Superior temporal gyrus (tissue), 1 donor: Measurements from ENCODE around the gene SSR3.
"Not testable (repeated sequence)": the region's sequence is repeated elsewhere in the genome, so short reads cannot be mapped to it uniquely, and the experiment has no call there.

Source experiments
- DNase-seq: peaks from one replicate; pipeline ENCODE4 v3.0.0-alpha.2; 2016; ENCODE audit errors: extremely low spot score

Gene SSR3

DNA sequence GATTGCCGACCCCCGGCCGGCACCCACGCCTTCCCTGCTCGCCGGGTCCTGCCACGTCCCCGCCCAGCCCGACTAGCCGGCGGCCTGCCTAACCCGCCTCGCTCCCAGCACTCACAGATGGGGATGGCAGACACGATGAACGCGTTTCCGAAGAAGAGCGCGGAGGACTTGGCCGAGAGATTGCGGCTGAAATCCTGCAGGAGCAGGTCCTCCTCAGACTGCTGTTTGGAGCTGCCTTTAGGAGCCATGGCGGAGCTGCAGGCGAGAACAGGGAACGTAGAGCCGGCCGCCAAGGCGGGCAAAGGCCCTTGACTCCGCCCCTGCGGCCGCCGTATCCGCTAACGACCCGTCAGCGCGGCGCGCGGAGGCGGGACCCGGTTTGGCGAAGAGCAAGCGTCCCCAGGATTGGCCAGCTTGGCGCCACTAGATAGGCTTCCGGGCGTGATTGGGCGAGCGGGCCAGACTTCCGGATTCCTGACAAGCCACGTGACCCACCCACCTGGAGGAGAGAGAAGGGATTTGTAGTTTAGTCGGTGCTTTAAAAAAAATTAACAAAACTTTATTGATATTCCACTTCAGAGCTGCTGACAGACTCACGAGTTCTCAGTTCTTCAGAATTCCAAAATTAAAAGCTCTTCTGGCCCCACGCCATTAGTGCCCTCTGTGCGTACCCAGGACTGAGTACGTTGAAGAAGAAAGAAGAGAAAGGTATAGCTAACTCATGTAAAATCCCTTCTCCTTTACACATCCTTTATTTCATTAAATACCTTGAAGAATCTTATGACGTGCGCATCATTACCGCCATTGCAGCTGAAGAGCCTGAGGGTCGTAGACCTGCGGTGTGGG lies at the start of gene SSR3:
SSR3 (minus strand) TSS at position 276 of the 846 bp plus-strand sequence; CDS start at position 248, 28 bp downstream.
- peak; percentile 100 for DNase-seq

DNA sequence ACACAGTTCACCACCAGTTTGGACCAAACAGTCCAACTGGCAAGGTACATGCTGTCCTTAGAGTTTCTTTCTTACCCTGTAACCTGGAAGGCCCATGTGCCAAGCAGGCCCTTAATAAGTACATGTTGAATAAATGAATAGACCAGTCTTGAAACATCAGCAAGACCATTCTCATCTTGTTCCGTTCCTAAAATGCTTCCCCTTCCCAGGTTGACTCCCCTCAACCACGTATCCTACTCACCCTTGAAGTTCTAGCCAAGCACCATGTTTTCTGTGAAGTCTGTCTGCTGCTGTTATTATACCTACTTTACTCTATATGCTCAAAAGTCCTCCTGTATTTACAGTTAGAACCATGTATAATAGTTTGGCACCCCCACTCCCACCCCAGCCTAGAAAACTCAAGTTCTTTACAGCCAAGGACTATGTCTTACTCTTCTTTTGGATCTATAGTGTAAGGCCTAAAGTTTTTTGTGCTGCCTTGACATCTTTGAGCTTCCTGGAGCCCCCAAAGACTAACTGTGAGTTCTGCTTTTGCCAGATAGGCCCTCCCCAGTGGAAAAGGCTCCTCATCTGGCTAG lies 49.2 kb upstream of the SSR3 start:
- DNase-seq = no peak

DNA sequence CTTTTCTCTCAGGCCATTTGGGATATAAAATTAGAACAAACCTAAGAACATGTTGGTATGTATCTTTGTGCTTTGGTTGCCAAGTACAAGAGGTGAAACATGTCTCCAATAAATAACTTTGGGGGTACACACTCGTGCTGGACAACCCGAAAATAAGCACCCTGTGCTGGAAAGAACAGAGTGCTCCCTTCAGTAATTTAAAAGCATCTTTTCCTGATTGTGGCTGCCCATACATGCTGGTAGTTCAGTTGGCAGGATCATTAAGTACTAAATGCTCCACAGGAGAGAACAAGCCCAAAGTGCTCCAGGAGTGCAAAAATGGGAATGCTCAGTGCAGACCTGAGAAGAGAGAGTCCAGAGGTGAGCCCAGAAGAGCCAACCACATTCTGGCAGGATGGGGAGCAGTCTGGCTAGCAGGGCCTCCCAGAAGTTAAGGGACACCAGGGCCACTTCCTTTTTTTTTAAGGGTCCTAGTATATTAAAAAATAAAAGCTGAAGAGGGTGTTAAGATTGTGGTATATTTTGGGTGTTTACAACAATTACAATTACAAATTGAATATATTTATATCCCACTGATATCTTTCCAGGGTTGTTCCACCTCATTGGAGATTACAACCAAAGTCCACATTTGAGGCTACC lies 48.6 kb upstream of the SSR3 start:
- no peak for DNase-seq

DNA sequence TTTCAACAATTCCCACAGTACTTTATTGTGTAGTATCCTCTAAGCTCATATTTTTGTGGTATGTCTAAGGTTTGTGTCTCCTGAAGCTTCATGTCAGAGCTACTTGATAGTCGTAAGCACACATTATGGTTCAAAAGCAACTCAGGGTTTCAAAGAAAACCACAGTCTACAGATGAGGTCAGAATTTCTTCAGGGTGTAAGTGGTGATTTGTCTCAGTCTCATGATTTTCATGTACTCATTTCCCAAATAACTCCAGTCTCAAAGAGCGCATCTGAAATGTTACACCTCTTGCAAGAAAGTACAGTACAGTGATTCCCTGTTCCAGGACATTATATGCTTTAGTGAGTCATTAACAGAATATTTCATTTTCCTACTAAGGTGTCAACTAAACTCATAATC lies 47.5 kb upstream of the SSR3 start:
- DNase-seq = no peak

DNA sequence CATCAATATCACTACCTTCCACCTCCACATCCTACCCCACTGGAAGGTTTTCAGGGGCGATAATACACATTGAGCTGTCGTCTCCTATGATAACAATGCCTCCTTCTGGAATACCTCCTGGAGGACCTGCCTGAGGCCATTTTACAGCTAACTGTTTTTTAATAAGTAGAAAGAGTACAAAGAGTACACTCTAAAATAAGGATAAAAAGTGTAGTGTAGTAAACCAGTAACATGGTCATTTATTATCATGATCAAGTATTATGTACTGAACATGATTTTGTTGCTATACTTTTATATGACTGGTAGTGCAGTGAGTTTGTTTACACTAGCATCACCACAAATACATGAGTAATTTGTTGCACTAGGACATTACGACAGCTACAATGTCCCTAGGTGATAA lies 46.6 kb upstream of the SSR3 start:
- DNase-seq = no peak

DNA sequence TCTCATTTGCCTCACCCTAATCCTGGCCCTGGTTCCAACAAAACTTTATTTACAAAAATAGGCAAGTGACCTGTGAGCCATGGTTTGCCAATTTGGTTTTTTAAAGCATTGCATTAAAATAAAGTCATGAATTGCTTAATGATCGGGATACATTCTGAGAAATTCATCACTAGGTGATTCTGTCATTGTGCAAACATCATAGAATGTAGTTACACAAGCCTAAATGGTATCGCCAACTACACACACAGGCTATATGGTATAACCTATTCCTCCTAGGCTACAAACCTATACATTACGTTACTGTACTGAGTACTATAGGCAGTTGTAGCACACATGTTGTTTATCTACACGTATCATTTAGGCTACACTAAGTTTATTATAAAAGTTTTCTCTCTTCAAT lies 45.9 kb upstream of the SSR3 start:
- no peak for DNase-seq

DNA sequence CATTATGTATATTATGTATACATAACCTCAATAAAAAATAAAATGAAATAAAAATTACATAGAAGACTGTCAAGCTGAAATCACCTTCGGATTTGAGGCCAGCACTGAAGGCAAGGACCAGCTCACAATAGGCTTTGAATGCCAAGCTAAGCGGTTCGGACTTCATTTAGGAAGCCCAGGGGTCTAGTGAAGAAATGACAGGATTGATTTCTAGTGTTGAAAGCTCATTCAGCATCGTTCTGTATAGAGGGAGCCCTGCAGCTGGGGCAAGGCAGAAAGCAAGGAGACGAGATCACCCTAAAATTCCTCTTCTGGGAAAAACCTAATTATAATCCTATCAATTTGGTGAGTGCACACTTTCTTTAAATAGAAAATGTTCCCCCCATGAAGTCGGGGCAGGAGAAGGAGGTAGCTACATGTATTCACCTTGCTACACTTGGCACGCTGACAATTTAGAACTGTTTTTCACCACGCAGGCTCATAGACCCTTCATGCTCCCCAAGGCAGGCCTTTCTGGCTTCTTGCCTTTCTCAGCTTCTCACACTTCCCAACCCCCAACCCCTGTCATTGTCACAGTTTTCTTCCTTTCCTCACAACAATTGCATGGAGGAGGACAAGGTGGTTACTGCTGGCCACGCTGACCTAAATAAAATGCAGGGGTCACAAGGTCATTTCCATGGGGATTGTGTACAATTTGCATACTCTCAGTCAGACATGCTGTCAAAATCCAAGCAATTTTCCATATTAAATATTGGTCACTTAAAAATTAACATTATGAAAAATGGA lies 44.4 kb upstream of the SSR3 start:
- DNase-seq = no peak

DNA sequence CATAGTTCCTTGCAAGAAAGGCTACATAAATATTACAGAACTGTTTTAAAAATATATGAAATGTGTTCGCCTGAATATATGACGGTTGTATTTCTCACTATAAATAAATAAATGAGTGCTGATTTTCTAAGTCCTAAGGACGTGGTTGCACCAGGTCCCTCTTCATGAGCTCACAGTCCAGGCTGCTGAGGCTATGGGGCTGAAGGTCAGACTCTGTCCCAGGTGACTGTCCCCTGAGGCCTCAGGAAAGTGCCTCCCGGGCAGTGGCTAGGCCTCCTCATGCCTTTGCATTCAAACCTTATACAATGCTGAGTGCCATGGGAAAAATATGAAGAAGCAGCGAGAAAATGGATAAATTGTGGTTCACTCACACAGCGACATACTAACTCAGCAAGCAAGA lies 43.5 kb upstream of the SSR3 start:
- no peak for DNase-seq

DNA sequence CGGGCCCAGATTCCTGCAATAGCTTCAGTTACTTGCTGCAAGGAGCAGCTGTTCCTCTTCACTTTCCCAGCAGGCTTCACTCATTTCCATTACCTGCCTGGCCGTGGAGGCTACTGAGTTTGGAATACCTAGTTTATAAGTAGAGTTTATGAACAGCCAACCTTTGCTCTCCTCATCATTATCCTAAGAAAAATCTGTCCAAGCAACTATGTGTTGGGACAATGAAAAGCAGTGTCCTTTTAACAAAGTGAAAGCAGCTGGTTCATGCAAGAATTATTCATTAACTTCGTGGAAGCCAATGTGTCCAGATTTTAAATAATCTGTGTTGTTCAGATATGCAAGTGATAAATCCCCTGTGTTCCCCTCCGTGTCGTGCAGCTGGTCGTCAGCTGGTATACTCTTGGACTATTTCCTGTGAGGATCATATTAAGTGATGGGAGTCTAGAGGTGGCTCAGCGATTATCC lies 39.3 kb upstream of the SSR3 start:
- DNase-seq = no peak

DNA sequence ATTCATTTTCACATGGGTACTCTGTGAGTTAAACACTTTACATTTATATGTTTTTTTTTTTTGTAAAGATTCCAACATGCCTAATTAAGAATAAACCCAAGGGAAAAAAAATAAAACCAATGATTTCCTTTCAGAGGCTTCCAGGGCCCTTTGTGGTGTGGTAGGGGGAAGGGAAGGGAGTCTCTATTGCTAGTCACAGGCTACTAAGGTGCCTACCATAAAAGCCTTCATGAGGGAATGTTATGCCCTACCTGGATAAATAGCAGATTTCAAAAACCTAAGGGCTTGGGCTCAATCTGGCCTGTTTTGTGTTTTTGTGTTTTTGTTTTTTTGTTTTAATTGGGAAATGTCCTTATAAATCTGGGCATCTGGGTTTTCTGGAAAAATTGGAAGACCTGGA lies 38.9 kb upstream of the SSR3 start:
- no peak for DNase-seq

DNA sequence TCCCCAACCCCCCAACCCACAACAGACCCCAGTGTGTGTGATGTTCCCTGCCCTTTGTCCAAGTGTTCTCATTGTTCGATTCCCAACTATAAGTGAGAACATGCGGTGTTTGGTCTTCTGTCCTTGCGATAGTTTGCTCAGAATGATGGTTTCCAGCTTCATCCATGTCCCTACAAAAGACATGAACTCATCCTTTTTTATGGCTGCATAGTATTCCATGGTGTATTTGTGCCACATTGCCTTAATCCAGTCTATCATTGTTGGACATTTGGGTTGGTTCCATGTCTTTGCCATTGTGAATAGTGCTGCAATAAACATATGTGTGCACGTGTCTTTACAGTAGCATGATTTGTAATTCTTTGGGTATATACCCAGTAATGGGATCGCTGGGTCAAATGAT lies 34.9 kb upstream of the SSR3 start:
- DNase-seq = not testable (repeated sequence)

DNA sequence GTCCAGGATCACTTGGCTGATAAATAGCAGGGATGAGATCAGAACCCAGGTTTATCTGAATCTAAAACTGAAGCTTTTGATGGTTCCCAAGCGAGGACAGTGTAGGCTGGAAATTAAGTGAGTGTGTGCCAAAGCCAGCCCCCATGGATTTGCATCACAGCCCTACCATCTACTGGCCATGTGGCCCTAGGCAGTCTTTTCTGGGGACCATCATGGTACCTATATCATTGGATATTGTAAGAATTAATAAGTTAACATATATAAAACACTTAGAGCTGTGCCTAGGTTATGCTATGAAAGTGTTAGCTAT lies 32.8 kb upstream of the SSR3 start:
- no peak for DNase-seq

DNA sequence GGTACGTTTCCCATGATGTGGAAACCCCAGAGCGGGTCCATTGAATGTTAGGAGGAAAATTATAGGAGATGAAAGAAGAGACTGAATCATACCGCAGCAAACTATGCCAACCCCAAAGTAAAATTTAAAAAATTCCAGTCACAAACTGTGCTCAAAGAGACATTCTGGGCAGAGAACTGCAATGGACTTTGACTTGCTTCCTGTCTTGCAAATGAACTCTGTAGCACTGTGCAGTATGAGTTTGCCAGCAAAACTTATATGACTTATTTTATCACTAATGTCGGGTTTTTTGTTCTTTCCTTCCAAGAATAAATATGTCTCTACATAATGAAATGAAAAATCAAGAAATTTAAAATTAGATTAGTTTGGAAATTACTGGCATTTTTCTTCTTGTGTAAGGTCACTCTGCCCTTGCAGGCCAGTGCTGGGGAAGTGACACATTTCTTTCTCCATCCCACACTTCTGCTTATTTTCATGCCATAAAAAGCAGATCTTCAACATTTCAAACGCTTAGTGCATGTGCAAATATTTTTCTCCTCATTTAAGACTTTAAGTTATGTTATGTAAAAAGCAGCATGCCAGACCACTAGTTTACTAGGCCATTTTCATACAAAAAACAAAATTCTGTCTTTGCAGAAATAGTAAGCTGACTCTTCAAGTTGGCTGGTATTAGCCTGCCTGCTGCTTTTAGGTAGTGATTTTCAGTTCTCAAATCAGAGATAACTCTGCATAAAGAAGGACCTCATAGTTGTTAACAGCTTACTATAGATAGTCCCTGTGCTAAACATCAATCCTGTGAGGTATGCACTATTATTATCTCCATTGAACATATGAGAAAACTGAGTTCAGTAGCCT lies 32.2 kb upstream of the SSR3 start:
- peak; percentile 39 for DNase-seq

DNA sequence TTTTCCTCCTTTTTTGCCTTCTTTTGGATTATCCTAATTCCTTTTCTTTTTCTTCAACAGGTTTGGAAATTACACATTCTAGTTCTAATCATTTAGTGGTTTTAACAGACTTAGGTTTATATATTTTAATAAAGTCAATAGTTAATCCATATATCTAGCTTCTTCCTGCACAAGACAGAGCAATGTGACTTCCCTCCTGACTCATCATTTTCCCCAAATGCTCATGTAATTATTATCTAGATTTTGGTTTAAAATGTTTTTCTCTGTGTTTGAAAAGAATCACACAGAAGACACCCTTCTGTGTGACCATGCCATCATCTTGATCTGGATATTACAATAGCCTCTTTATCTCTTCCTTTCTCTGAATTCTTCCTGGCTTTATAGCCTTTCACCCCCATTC lies 28.6 kb upstream of the SSR3 start:
- DNase-seq = no peak

DNA sequence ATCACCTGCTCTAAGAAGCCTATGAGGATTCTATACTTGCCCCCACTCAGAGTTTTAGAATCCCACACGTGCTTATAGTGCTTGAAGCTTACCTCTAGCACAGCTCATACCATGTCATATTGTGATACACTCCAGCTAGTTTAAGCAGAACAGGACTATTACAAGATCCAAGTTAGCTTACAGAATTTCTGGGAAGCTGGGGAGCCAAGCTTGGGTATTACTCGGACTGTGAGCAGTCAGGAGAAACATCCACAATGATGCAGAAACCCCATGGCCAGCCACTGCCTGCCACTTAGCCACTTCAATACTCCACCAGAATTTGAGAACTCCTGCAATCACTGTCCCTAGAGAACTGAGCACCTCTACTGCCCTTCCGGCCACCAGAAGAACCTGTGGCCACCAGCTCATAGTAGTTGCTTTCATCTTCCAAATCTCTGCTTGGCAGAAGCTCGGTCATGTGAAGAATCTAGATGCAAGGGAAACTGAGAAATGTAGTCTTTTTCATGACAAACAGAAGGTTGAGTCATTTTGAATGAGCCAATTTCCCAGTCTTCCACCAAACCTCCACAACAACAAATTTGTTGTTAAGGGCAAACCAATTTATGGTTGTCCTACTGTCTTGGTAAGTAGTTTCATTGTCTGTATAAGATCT lies 27.7 kb upstream of the SSR3 start:
- DNase-seq = no peak

DNA sequence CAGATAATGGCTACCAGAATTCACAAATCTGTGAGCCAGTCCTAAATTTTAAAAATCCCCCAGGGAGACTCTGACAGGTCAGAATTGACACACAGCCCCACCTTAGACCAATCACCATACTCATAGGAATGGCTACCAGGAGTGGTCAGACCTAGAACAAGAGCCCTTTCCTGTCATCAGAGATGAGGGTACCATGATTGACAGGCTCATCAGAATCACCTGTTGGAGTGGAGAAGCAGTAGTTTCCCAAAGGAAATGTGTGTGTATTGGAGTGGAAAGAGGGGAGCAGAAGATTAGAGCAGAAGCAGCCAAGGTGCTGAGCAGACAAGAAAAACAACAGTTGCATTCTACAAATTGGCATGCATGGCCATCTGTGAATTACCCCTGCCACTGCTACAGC lies 27.0 kb upstream of the SSR3 start:
- DNase-seq = no peak

DNA sequence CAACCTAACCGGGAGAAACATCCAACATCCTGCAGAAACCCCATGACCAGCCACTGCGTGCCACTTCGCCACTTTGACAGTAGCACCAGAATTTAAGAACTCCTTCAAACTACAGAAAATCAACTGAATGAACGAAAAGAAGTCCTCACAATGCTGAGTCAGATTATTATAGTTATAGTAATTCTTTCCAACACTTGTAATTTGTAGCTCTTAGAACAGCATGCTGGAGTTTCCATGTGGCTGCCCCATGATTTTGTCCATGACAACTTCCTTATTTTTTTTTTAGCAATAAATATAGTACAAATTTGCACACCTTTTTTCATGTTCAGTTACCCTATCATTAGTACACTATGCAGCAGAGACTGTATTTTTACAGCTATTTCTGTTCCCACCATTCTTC lies 26.1 kb upstream of the SSR3 start:
- no peak for DNase-seq

DNA sequence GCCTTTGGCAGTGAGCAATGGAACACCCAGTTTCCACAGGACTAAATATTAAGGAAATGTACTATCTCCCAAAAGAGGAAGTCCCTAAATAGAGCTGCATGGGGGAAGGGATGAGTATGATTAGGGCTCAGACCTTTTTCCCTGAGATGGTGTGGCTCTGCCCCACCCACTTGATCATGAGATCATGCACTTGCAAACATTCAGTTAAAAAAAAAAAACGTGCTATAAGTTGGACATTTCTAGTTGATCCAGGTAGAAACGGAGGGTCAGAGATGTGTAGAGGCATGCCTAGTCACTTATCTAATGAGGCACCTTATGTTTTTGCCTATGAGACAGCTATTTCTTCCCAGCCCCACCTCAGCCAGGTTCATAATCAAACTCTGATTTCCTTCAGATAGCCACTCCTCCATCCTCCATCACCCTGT lies 24.5 kb upstream of the SSR3 start:
- DNase-seq = no peak

DNA sequence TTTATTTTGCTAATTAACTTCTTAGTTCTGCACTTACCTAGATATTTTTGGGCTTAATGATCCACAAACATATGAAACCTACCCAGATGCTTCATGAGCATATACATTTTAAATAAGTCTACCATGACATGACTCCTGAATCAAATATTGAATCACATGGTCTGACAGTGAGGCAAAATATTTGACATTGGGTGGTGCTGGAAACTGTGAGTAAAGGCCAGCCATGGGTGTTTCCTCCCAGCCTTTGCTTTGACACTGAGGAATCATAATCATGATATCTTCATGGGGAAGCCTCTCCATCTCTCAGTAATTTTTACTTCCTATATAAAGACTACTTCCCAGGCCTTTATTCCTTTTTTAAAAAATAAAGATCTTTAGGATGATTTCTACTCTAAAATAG lies 22.8 kb upstream of the SSR3 start:
- DNase-seq = no peak

DNA sequence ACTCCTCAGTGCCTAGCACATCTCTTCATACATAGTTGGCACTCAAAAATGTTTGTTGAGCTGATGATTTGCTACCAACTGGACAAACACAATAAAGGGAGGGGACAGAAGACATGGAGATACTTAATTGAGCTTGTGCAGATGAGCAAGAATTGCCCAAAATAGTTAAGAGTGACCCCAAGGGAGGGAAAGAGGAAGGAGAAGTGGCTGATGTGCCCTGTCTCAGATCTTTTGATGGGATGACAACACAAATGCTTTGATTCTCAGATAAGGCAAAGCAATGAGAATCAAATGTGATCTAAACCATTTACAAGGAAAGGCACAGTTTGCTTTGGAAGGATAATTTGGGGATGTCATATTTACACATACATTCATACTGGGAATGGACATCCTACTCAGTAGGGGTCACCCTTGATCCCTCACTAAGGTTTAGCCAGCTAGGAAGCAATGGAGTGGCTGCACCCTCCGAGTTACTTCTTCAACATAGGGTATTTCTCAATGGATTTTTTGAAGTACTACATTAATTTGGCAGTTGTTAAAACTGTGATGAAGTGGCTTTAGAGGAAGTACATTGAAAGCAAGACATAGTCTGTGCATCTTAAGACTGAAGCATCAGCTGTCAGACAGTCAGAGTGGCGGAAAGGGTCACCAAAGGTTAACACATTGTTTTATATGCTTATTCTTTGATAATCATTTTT lies 21.9 kb upstream of the SSR3 start:
- no peak for DNase-seq
